Measurements from ENCODE around the gene GALNT16.

The GALNT16 gene

DNA sequence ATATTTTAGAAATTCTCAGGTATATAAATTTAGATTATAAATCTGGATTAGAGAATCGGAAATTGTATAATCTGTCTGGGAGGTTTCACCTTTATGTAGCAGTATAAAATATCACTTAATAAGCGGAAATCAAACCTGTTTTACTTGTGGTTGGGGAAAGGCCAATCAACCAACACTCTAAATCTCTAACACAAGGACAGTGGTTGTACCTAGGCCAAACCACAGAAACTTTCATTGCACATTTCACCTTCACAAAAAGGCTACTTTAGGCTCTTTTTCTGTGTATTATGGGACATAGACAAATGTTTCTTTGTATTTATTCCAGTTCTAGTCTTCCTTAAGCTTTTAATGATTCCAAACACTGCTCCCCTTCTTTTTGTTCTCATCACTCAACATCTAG lies 118.3 kb downstream of the GALNT16 start:
- TF ChIP-seq CREB1 (IDR thresholded peaks at IDR 0.05; ENCODE audit: low read depth) (no peak), FOXM1 (IDR thresholded peaks at IDR 0.05; ENCODE audit: borderline replicate concordance, low read depth) (no peak), TCF12 (IDR thresholded peaks at IDR 0.05; ENCODE audit: low read depth) (no peak), NFIC (IDR thresholded peaks at IDR 0.05) (no peak), EGR1 (IDR thresholded peaks at IDR 0.05) (no peak), TEAD4 (IDR thresholded peaks at IDR 0.05) (no peak), YY1 (IDR thresholded peaks at IDR 0.05; ENCODE audit: low read depth) (no peak), RAD21 (IDR thresholded peaks at IDR 0.05; ENCODE audit: low read depth) (no peak), ZBTB7A (IDR thresholded peaks at IDR 0.05; ENCODE audit: low read depth) (no peak), TAF1 (IDR thresholded peaks at IDR 0.05; ENCODE audit: low read depth) (no peak), EP300 (IDR thresholded peaks at IDR 0.05; ENCODE audit: borderline replicate concordance) (no peak), CEBPB (IDR thresholded peaks at IDR 0.05) (no peak)
- TF ChIP-seq, protein P1, sequence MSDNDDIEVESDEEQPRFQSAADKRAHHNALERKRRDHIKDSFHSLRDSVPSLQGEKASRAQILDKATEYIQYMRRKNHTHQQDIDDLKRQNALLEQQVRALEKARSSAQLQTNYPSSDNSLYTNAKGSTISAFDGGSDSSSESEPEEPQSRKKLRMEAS (IDR thresholded peaks at IDR 0.05): no peak
- TF ChIP-seq, protein P2, sequence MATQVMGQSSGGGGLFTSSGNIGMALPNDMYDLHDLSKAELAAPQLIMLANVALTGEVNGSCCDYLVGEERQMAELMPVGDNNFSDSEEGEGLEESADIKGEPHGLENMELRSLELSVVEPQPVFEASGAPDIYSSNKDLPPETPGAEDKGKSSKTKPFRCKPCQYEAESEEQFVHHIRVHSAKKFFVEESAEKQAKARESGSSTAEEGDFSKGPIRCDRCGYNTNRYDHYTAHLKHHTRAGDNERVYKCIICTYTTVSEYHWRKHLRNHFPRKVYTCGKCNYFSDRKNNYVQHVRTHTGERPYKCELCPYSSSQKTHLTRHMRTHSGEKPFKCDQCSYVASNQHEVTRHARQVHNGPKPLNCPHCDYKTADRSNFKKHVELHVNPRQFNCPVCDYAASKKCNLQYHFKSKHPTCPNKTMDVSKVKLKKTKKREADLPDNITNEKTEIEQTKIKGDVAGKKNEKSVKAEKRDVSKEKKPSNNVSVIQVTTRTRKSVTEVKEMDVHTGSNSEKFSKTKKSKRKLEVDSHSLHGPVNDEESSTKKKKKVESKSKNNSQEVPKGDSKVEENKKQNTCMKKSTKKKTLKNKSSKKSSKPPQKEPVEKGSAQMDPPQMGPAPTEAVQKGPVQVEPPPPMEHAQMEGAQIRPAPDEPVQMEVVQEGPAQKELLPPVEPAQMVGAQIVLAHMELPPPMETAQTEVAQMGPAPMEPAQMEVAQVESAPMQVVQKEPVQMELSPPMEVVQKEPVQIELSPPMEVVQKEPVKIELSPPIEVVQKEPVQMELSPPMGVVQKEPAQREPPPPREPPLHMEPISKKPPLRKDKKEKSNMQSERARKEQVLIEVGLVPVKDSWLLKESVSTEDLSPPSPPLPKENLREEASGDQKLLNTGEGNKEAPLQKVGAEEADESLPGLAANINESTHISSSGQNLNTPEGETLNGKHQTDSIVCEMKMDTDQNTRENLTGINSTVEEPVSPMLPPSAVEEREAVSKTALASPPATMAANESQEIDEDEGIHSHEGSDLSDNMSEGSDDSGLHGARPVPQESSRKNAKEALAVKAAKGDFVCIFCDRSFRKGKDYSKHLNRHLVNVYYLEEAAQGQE (IDR thresholded peaks at IDR 0.05; ENCODE audit: low read depth): no peak
- TF ChIP-seq, protein P3, sequence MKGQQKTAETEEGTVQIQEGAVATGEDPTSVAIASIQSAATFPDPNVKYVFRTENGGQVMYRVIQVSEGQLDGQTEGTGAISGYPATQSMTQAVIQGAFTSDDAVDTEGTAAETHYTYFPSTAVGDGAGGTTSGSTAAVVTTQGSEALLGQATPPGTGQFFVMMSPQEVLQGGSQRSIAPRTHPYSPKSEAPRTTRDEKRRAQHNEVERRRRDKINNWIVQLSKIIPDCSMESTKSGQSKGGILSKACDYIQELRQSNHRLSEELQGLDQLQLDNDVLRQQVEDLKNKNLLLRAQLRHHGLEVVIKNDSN (IDR thresholded peaks at IDR 0.05): no peak

DNA sequence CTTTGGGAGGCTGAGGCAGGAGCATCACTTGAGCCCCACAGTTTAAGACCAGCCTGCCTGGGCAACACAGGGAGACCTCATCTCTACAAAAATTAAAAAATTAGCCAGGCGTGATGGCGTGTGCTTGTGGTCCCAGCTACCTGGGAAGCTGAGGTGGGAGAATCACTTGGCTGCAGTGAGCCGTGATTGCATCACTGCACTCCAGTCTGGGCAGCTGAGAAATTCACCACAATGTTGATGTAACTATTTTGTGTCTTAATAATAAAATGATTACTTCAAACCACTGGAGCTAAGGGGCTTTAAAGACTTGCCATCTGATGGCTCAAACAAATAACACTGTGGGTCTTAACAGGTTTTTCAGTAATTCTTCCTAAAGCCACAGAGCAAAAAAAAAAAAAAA lies 127.4 kb downstream of the GALNT16 start:
- no peak for TF ChIP-seq TEAD4 (IDR thresholded peaks at IDR 0.05)
- no peak for TF ChIP-seq NFIC (IDR thresholded peaks at IDR 0.05)
- TF ChIP-seq TCF12 (IDR thresholded peaks at IDR 0.05; ENCODE audit: low read depth): no peak
- TF ChIP-seq, protein P1 (IDR thresholded peaks at IDR 0.05): no peak
- TF ChIP-seq FOXM1 (IDR thresholded peaks at IDR 0.05; ENCODE audit: borderline replicate concordance, low read depth): no peak
- no peak for TF ChIP-seq EGR1 (IDR thresholded peaks at IDR 0.05)
- no peak for TF ChIP-seq TAF1 (IDR thresholded peaks at IDR 0.05; ENCODE audit: low read depth)
- no peak for TF ChIP-seq CEBPB (IDR thresholded peaks at IDR 0.05)
- TF ChIP-seq, protein P3 (IDR thresholded peaks at IDR 0.05): no peak
- TF ChIP-seq, protein P2 (IDR thresholded peaks at IDR 0.05; ENCODE audit: low read depth): no peak
- TF ChIP-seq ZBTB7A (IDR thresholded peaks at IDR 0.05; ENCODE audit: low read depth): no peak
- no peak for TF ChIP-seq EP300 (IDR thresholded peaks at IDR 0.05; ENCODE audit: borderline replicate concordance)
- no peak for TF ChIP-seq YY1 (IDR thresholded peaks at IDR 0.05; ENCODE audit: low read depth)
- no peak for TF ChIP-seq CREB1 (IDR thresholded peaks at IDR 0.05; ENCODE audit: low read depth)
- TF ChIP-seq RAD21 (IDR thresholded peaks at IDR 0.05; ENCODE audit: low read depth): no peak

DNA sequence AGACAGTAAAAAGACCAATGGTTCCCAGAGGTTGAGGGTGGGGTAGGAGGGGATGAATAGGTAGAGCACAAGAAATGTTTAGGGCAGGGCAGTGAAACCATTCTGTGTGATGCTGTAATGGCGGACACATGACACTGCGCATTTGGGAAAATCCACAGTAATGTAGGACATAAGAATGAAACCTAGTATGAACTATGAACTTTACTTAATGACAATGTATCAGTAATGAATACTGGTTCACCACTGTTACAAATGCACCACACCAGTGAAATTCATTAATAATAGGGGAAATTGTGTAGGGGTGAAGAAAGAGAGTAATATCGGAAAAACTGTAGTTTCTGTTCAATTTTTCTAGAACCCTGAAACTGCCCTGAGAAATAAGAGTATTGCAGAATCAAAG lies 132.5 kb downstream of the GALNT16 start:
- TF ChIP-seq EP300 (IDR thresholded peaks at IDR 0.05; ENCODE audit: borderline replicate concordance): no peak
- no peak for TF ChIP-seq CREB1 (IDR thresholded peaks at IDR 0.05; ENCODE audit: low read depth)
- no peak for TF ChIP-seq ZBTB7A (IDR thresholded peaks at IDR 0.05; ENCODE audit: low read depth)
- no peak for TF ChIP-seq TEAD4 (IDR thresholded peaks at IDR 0.05)
- no peak for TF ChIP-seq CEBPB (IDR thresholded peaks at IDR 0.05)
- TF ChIP-seq NFIC (IDR thresholded peaks at IDR 0.05): no peak
- TF ChIP-seq, protein P1 (IDR thresholded peaks at IDR 0.05): no peak
- TF ChIP-seq TAF1 (IDR thresholded peaks at IDR 0.05; ENCODE audit: low read depth): no peak
- TF ChIP-seq FOXM1 (IDR thresholded peaks at IDR 0.05; ENCODE audit: borderline replicate concordance, low read depth): no peak
- TF ChIP-seq, protein P2 (IDR thresholded peaks at IDR 0.05; ENCODE audit: low read depth): no peak
- no peak for TF ChIP-seq YY1 (IDR thresholded peaks at IDR 0.05; ENCODE audit: low read depth)
- TF ChIP-seq TCF12 (IDR thresholded peaks at IDR 0.05; ENCODE audit: low read depth): no peak
- TF ChIP-seq, protein P3 (IDR thresholded peaks at IDR 0.05): no peak
- TF ChIP-seq EGR1 (IDR thresholded peaks at IDR 0.05): no peak

Measured in Ishikawa (cell line).